ENCODE results near the gene AGPAT1.
"Not testable (repeated sequence)": the region's sequence is repeated elsewhere in the genome, so short reads cannot be mapped to it uniquely, and the experiment has no call there.

Gene AGPAT1

DNA sequence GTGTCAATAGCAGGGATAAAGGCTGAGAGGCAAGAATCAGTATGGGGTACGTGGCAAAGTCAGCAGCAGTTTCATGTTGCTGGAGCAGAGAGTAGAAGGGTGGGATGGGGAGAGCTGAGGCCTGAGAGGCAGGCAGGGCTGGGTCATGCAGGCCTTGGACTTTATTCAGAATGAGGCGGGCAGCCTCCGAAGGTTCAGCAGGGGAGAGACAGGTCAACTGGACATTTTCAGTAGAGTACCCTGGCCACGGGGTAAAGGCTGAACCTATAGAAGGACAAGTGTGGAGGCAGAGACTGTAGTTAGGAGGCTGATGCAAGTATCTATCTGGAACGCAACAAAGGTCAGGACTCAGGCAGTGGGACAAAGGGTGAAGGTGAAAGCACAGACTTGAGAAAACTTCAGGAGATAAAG is 34.3 kb upstream of the AGPAT1 start:
- DNase-seq, result no peak
- TF ChIP-seq POLR2A (IDR thresholded peaks at IDR 0.05; ENCODE audit: low read length) (no peak), GATA1 (IDR thresholded peaks at IDR 0.05; ENCODE audit: low read depth, low read length) (no peak)

- no peak for DNase-seq
- TF ChIP-seq GATA1 (IDR thresholded peaks at IDR 0.05; ENCODE audit: low read depth, low read length), result no peak
- no peak for TF ChIP-seq POLR2A (IDR thresholded peaks at IDR 0.05; ENCODE audit: low read length)
These were observed 33.1 kb upstream of the AGPAT1 start for GRCh38 chr6:32208996-32209395.

DNA sequence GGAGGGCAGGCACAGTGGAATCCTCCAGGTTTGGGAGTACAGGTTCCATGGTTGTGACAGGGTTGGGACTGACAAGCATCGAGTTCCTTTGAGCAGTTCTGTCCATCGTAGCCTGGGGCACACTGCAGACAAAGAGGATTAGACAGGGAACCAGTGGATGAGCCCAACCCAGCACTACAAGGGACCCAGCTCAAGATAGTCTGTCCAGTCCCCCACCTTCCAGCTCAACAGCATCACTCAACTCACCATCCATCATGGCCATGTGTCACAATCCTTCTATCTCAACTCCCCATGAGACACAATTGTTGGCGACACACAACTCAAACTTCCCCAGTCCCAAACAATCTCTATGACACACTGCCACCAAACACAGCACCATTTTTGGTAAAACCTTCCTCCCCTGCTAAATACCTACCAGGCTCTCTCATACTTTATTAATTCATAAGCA is 28.4 kb upstream of the AGPAT1 start:
- TF ChIP-seq POLR2A (IDR thresholded peaks at IDR 0.05; ENCODE audit: low read length) (no peak), GATA1 (IDR thresholded peaks at IDR 0.05; ENCODE audit: low read depth, low read length) (no peak)
- DNase-seq, result no peak

- no peak for DNase-seq
- TF ChIP-seq GATA1 (IDR thresholded peaks at IDR 0.05; ENCODE audit: low read depth, low read length), result no peak
- no peak for TF ChIP-seq POLR2A (IDR thresholded peaks at IDR 0.05; ENCODE audit: low read length)
These were observed 27.8 kb upstream of the AGPAT1 start for GRCh38 chr6:32203426-32204267.

DNA sequence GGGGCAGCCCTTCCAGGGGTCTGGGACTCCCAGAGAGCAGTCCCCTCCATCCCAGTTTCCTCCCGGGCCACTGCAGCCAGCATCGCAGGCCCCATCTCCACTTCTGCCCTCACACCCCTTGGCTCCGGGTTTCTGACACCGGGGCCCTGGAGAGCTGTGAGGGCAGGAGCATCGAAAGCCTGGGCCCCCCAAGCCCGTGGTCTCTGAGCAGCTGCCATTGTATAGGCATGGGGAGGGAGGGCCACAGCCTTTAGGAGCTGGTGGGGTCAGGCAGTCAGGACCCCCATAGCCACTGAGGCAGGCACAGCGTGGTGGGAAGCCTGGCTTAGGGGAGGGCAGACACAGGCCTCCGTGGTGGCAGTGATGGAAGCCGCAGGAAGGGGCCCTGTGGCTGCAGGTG is 26.3 kb upstream of the AGPAT1 start:
- DNase-seq, result no peak
- TF ChIP-seq POLR2A (IDR thresholded peaks at IDR 0.05; ENCODE audit: low read length) (no peak), GATA1 (IDR thresholded peaks at IDR 0.05; ENCODE audit: low read depth, low read length) (no peak)

DNA sequence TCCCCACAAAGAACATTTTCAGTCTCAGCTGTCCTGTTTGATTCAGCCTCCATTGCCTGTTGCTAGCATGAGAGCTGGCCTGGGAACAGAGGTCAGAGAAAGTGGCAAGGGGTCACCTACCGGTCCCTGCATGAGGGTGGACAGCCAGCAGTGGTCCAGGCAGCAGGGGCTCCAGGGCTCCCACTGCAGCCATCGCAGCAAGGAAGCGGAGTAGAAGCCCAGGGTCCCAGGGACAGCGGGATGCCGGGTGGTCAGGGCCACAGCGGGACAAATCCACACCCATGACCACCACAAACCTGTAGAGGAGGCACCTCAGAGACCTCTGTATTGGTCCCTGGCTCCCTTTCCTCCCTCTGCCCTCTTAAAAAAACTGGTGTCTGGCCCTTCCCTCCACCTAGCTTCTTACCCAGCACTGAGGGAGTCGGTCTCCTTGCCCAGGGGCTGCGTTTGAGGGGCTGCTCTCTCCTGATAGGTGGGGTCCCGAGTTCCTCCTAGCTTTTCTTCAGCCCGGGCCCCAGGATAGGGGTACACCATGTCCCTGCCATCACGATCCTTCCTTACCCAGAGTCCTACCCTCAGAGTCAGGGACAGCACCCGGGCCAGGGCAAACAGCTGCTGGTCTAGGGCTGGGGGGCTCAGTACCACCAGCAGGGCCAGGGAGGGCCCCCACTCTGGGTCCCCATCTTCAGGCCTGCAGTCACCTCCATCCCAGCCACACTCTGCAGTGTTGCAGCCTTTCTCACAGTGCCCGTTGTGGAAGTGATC is 25.0 kb upstream of the AGPAT1 start:
- TF ChIP-seq POLR2A (IDR thresholded peaks at IDR 0.05; ENCODE audit: low read length) (no peak), GATA1 (IDR thresholded peaks at IDR 0.05; ENCODE audit: low read depth, low read length) (no peak)
- no peak for DNase-seq

DNA sequence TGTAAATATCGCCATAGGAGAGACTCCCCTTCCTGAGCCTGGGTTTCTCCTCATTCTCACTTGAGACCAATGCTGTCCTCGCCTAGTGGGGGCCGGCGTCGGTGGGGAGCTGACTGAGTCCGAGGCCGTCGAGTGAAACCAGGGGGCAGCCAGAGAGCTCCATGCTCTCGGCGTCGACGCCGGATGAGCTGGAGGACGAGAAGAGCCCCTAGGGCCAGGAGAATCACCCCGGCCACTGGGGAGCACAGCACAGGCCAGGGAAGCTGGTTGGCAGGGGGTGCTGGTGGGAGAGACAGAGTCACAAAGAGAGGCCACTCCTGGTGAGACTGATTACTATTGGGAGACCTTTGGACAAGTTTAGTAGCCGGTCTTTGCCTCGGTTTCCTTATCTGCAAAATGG is 23.0 kb upstream of the AGPAT1 start:
- no peak for DNase-seq
- no peak for TF ChIP-seq GATA1 (IDR thresholded peaks at IDR 0.05; ENCODE audit: low read depth, low read length)

DNA sequence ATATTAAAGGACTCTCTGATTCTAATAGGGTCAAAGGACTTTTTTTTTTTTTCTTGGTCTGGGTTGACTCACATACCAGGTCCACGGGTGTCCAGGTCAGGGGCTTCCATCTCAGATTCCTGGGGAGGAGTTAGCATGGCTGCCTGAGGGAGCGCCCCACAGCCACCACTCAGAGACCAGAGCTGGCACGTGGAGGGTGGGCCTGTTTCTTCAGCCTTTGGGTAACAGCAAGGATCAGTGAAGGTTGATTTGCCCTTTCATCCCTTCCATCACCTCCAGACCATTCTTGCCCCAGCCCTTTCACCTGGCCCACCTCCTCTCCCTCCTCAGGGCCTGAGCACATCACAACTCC is 22.4 kb upstream of the AGPAT1 start:
- TF ChIP-seq POLR2A (IDR thresholded peaks at IDR 0.05; ENCODE audit: low read length) (no peak), GATA1 (IDR thresholded peaks at IDR 0.05; ENCODE audit: low read depth, low read length) (no peak)
- DNase-seq, result no peak

DNA sequence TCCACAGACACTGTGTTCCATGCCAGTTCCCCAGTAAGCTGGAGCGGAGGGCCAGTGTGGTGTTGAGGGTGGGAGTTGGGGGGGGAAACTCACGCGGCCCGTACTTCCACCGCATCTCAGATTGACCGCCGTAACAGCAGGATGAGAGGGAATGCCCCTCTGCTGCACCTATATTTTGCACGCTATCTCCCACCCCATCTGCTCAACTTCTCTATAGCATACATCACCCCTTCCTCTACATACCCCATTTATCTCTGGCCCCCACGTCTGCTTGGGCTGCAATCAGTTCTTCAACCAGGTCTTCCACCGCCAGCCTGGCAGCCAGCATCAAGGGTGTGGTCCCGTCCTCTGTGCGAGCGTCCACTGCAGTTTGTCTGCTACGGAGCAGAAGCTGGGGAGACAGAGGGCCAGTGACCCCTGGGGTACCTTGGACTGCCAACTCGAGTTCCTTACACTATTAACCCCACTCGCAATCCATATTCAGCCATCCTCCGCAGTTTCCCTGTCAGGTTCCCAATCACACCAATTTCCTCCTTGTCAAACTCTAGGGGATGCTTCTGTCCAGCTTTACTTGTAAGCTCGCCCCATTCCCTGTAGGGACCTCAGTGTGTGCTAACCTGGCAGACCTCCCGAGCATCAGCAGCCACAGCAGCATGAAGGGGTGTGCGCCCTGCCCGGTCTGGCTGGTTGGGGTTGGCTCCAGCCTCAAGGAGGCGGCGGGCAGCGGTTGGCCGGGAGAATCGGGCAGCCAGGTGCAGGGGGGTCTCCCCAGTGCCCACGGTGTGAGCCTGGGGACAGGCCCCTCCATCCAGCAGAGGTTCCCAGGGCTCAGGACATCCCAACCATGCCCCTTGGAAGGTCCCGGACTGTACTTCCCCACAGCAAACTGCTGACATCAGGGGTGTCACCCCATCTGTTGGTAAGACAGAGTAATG is 21.1 kb upstream of the AGPAT1 start:
- DNase-seq, result peak; percentile 67 to 76
- no peak for TF ChIP-seq GATA1 (IDR thresholded peaks at IDR 0.05; ENCODE audit: low read depth, low read length)
- no peak for TF ChIP-seq POLR2A (IDR thresholded peaks at IDR 0.05; ENCODE audit: low read length)

- peak; percentile 78 for DNase-seq
- TF ChIP-seq POLR2A (IDR thresholded peaks at IDR 0.05; ENCODE audit: low read length) (peak; percentile 96), GATA1 (IDR thresholded peaks at IDR 0.05; ENCODE audit: low read depth, low read length) (no peak)
These were observed 20.2 kb upstream of the AGPAT1 start for GRCh38 chr6:32195902-32196681.

DNA sequence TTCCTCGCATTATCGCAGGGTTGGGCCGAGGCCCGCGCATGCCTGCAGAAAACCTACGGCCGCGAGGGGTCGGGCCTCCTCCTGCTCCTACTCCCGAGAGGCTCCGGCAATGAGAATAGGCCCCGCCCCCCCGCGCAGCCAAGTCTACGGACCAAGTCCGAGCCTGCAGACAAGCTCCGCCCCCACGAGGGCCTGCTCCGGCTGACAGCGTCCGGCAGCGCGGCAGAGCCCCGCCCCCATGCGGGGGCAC is 19.7 kb upstream of the AGPAT1 start:
- DNase-seq, result peak; percentile 100
- TF ChIP-seq POLR2A (IDR thresholded peaks at IDR 0.05; ENCODE audit: low read length) (no peak), GATA1 (IDR thresholded peaks at IDR 0.05; ENCODE audit: low read depth, low read length) (no peak)

DNA sequence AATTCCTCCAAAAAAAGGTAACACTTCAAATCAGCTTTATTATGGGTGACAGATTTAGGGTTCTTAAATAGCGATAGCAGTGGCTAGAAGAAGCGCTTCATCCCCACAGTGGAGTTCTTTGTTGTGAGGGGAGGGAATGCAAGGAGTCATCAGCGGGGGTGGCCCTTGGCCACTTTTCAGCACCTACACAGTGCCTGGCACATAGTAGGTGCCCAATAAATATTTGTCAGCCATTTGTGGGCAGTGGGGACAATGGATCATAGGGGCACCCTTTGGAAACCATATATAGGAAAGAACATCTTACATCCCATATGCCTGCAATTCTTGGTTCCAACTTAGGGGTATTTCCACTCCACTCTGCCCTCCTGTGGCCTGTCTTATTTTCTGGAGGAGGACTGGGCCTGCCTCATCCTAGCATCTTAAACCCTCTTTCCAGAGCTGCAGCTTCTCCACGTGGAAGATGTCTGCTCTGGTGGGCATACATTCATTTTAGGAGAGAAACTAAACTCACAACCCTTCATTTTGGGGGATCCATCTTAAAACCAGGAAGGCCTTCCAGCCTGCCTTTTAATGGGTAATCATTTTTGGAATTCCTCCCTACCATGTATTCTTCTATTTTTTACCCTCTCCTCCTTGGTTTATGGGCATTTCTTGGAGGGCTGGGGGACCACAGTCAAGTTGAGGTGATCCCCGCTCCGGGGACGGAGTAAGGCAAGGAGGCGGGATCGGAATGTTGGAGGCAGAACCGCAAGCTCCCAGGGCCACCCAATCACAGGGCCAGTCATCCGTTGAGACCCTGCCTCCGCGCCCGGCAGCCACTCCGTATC is 19.2 kb upstream of the AGPAT1 start:
- DNase-seq, result peak; percentile 77 to 82
- TF ChIP-seq POLR2A (IDR thresholded peaks at IDR 0.05; ENCODE audit: low read length) (peak; percentile 83), GATA1 (IDR thresholded peaks at IDR 0.05; ENCODE audit: low read depth, low read length) (no peak)

GRCh38 chr6:32194388-32194787 is 18.5 kb upstream of the AGPAT1 start:
- DNase-seq, result no peak
- TF ChIP-seq POLR2A (IDR thresholded peaks at IDR 0.05; ENCODE audit: low read length), result no peak
- TF ChIP-seq GATA1 (IDR thresholded peaks at IDR 0.05; ENCODE audit: low read depth, low read length), result no peak

DNA sequence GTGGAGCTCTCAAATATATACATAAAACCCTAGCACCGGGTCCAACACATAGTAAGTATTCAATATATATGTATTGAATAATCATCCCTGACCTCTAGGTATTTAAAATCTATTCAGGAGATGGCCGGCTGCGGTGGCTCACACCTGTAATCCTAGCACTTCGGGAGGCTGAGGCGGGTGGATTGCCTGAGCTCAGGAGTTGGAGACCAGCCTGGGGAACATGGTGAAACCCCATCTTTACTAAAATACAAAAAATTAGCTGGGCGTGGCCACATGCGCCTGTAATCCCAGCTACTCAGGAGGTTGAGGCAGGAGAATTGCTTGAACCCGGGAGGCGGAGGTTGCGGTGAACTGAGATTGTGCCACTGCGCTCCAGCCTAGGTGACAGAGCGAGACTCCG is 17.2 kb upstream of the AGPAT1 start:
- not testable (repeated sequence) for DNase-seq

Measured in erythroblast (primary cell).